H1 (cell line): ENCODE data around the gene COX14. TPM values are rescaled to one million over a fixed set of nuclear protein-coding genes. Genes with fewer than 3 reads are reported as not detected.

Experiments
- CTCF ChIA-PET: fragments of 300-600 bp; sonication (Branson Sonifier 250); formaldehyde crosslinking; loops from one replicate; lab custom pipeline; 2021; ENCODE audit not compliant: partially characterized antibody; lab: Charles Lee
- POLR2A ChIA-PET: fragments of 300-600 bp; sonication (Branson Sonifier 250); formaldehyde crosslinking; loops from one replicate; lab custom pipeline; 2021; ENCODE audit warnings: inconsistent platforms; ENCODE audit not compliant: partially characterized antibody; lab: Charles Lee
- DNase-seq, 2 experiments: peaks; one replicate each; pipeline versions ENCODE4 v3.0.0 to v3.0.0-alpha.2; 2010 to 2022; ENCODE audit warnings: low spot score in 2 of 2, low read depth in 1 of 2, mixed read lengths in 1 of 2
- FAIRE-seq: peaks from 2 replicates; lab custom pipeline; 2011; peaks lifted over from hg19 to GRCh38; lab: Jason Lieb, UNC
- H2AFZ ChIP-seq: 2 replicates; pipeline ENCODE4 v1.8.1; 2012; ENCODE audit warnings: low read length, inconsistent platforms
- H2AK5ac ChIP-seq: 2 replicates; pipeline ENCODE4 v1.6.1; 2013; ENCODE audit warnings: low read depth, low read length
- H2BK120ac ChIP-seq: replicated peaks from 2 replicates; pipeline ENCODE3; 2013; ENCODE audit warnings: low read depth, low read length, inconsistent platforms
- H2BK12ac ChIP-seq: 2 replicates; pipeline ENCODE4 v1.6.1; 2013; ENCODE audit warnings: low read depth, low read length
- H2BK15ac ChIP-seq: 2 replicates; pipeline ENCODE4 v1.6.1; 2013; ENCODE audit warnings: low read length
- H2BK20ac ChIP-seq: 2 replicates; pipeline ENCODE4 v1.6.1; 2013; ENCODE audit warnings: low read length
- H2BK5ac ChIP-seq: 2 replicates; pipeline ENCODE4 v1.6.1; 2013; ENCODE audit warnings: low read depth, low read length
- H3K14ac ChIP-seq: 2 replicates; pipeline ENCODE4 v1.6.1; 2013; ENCODE audit warnings: inconsistent platforms; ENCODE audit not compliant: insufficient read length
- H3K18ac ChIP-seq: 2 replicates; pipeline ENCODE4 v1.6.1; 2013; ENCODE audit warnings: low read length; ENCODE audit errors: extremely low read depth
- H3K23ac ChIP-seq: 2 replicates; pipeline ENCODE4 v1.6.1; 2013; ENCODE audit warnings: inconsistent platforms; ENCODE audit not compliant: insufficient read length
- H3K23me2 ChIP-seq: 2 replicates; pipeline ENCODE4 v1.6.1; 2013; ENCODE audit warnings: low read depth, low read length
- H3K27ac ChIP-seq: 2 replicates; pipeline ENCODE4 v1.6.1; 2011; ENCODE audit warnings: low read depth, low read length, inconsistent platforms
- H3K27me3 ChIP-seq, 4 experiments: replicated peaks in 1 of 4; 1 replicate in 1 of 4; 2 replicates in 3 of 4; pipeline versions ENCODE4 v1.6.1 to v1.8.1; 2011 to 2013; ENCODE audit warnings: low read length in 3 of 4, mild to moderate bottlenecking in 3 of 4, inconsistent platforms in 2 of 4, mixed read lengths in 2 of 4, moderate library complexity in 1 of 4; ENCODE audit not compliant: control insufficient read depth in 3 of 4, insufficient read depth in 3 of 4; ENCODE audit errors: extremely low read depth in 1 of 4
- H3K36me3 ChIP-seq, 4 experiments: 2 replicates each; pipeline versions ENCODE4 v1.6.1 to v1.8.1; 2011 to 2013; ENCODE audit warnings: mild to moderate bottlenecking in 4 of 4, low read length in 3 of 4, moderate library complexity in 2 of 4, control low read depth in 1 of 4, inconsistent platforms in 1 of 4; ENCODE audit not compliant: insufficient read depth in 4 of 4, control insufficient read depth in 2 of 4
- H3K4ac ChIP-seq: replicated peaks from 2 replicates; pipeline ENCODE3; 2013; ENCODE audit warnings: low read length, low read depth, mixed read lengths, inconsistent platforms; ENCODE audit not compliant: insufficient read length
- H3K4me1 ChIP-seq, 4 experiments: replicated peaks in 1 of 4; 1 replicate in 1 of 4; 2 replicates in 3 of 4; pipeline versions ENCODE4 v1.6.1 to v1.8.1; 2011 to 2013; ENCODE audit warnings: low read length in 3 of 4, inconsistent platforms in 2 of 4, mixed read lengths in 1 of 4; ENCODE audit not compliant: insufficient read depth in 4 of 4, control insufficient read depth in 3 of 4
- H3K4me2 ChIP-seq, 2 experiments: 2 replicates each; pipeline versions ENCODE4 v1.6.1 to v1.8.1; 2011 to 2013; ENCODE audit warnings: low read depth in 2 of 2, low read length in 2 of 2, control low read depth in 1 of 2, inconsistent platforms in 1 of 2, mild to moderate bottlenecking in 1 of 2; ENCODE audit not compliant: insufficient read depth in 1 of 2
- H3K4me3 ChIP-seq, 4 experiments: fragments of 200-600, 300-600 bp in 1 of 4; sonication (generic), shearing (Covaris generic), sonication (Bioruptor Twin) in 1 of 4; 2 replicates each; pipeline versions ENCODE4 v1.5.1 to v1.8.1; 2011 to 2016; ENCODE audit warnings: low read length in 4 of 4, low read depth in 3 of 4, control low read depth in 2 of 4, inconsistent platforms in 2 of 4, mild to moderate bottlenecking in 2 of 4, mixed read lengths in 1 of 4, moderate library complexity in 1 of 4; ENCODE audit not compliant: insufficient read depth in 2 of 4; ENCODE audit errors: extremely low read depth in 1 of 4
- H3K56ac ChIP-seq: replicated peaks from 2 replicates; pipeline ENCODE3; 2013; ENCODE audit warnings: low read depth, mild to moderate bottlenecking, mixed read lengths, low read length, inconsistent platforms; ENCODE audit not compliant: insufficient read length
- H3K79me1 ChIP-seq: 2 replicates; pipeline ENCODE4 v1.6.1; 2013; ENCODE audit warnings: low read depth, low read length, control low read depth
- H3K79me2 ChIP-seq, 2 experiments: 2 replicates each; pipeline versions ENCODE4 v1.6.1 to v1.8.1; 2012 to 2013; ENCODE audit warnings: low read length in 2 of 2, mild to moderate bottlenecking in 2 of 2, inconsistent platforms in 1 of 2; ENCODE audit not compliant: insufficient read depth in 2 of 2, control insufficient read depth in 1 of 2
- H3K9ac ChIP-seq, 4 experiments: replicated peaks in 1 of 4; 1 replicate in 1 of 4; 2 replicates in 3 of 4; pipeline versions ENCODE4 v1.6.1 to v1.8.1; 2011 to 2013; ENCODE audit warnings: low read depth in 3 of 4, low read length in 3 of 4, control low read depth in 2 of 4, mild to moderate bottlenecking in 2 of 4, moderate library complexity in 2 of 4, inconsistent platforms in 1 of 4; ENCODE audit errors: extremely low read depth in 1 of 4
- H3K9me3 ChIP-seq, 2 experiments: 2 replicates each; pipeline versions ENCODE4 v1.6.1 to v1.8.1; 2012 to 2013; ENCODE audit warnings: mild to moderate bottlenecking in 2 of 2, moderate library complexity in 2 of 2, control low read depth in 1 of 2, inconsistent platforms in 1 of 2, low read depth in 1 of 2, low read length in 1 of 2, mixed read lengths in 1 of 2; ENCODE audit not compliant: insufficient read depth in 2 of 2
- H4K20me1 ChIP-seq, 2 experiments: replicated peaks in 1 of 2; 2 replicates each; pipeline versions ENCODE3 to v1.8.1; 2011 to 2013; ENCODE audit warnings: inconsistent platforms in 2 of 2, low read length in 2 of 2, mild to moderate bottlenecking in 1 of 2; ENCODE audit not compliant: insufficient read depth in 2 of 2, control insufficient read depth in 1 of 2
- H4K5ac ChIP-seq: 2 replicates; pipeline ENCODE4 v1.6.1; 2013; ENCODE audit warnings: low read length, low read depth, mixed read lengths, inconsistent platforms; ENCODE audit not compliant: insufficient read length
- H4K8ac ChIP-seq: 2 replicates; pipeline ENCODE4 v1.8.0; 2013; ENCODE audit warnings: mild to moderate bottlenecking, moderate library complexity, low read length, inconsistent platforms; ENCODE audit not compliant: insufficient read depth; ENCODE audit errors: extremely low read depth
- H4K91ac ChIP-seq: replicated peaks from 2 replicates; pipeline ENCODE3; 2013; ENCODE audit warnings: low read length, mixed read lengths, inconsistent platforms; ENCODE audit not compliant: insufficient read length
- CHD1 ChIP-seq: IDR thresholded peaks from 2 replicates; pipeline ENCODE4 v1.6.1; 2012; ENCODE audit warnings: low read depth, low read length, improper control_type of control experiment
- CHD2 ChIP-seq: IDR thresholded peaks from 2 replicates; pipeline ENCODE4 v1.6.1; 2012; ENCODE audit warnings: low read length, improper control_type of control experiment
- CREB1 ChIP-seq: IDR thresholded peaks from 2 replicates; pipeline ENCODE4 v1.6.1; 2012; ENCODE audit warnings: inconsistent platforms
- MAFK ChIP-seq: IDR thresholded peaks from 2 replicates; pipeline ENCODE4 v1.6.1; 2012; ENCODE audit warnings: low read depth, mild to moderate bottlenecking, improper control_type of control experiment, low read length
- NRF1 ChIP-seq: IDR thresholded peaks from 2 replicates; pipeline ENCODE4 v1.6.1; 2011; ENCODE audit warnings: mild to moderate bottlenecking, low read depth, low read length, improper control_type of control experiment
- RBBP5 ChIP-seq: IDR thresholded peaks from 2 replicates; pipeline ENCODE4 v1.7.1; 2012; ENCODE audit warnings: low read depth, mild to moderate bottlenecking, inconsistent platforms, low read length, moderate library complexity, borderline replicate concordance
- SAP30 ChIP-seq: fragments of 300-600 bp; sonication (generic); IDR thresholded peaks from 2 replicates; pipeline ENCODE4 v1.7.1; 2012; ENCODE audit warnings: low read length, moderate library complexity, mild to moderate bottlenecking, inconsistent platforms; ENCODE audit not compliant: insufficient read depth, insufficient replicate concordance
- SIX5 ChIP-seq: IDR thresholded peaks from 2 replicates; pipeline ENCODE4 v1.6.1; 2011; ENCODE audit warnings: mild to moderate bottlenecking, low read depth, low read length
- YY1 ChIP-seq: IDR thresholded peaks from 2 replicates; pipeline ENCODE4 v1.6.1; 2011; ENCODE audit warnings: low read depth, mild to moderate bottlenecking, low read length
- WGBS, 2 experiments: shearing (Covaris generic) in 1 of 2; methylation state at CpG; one replicate each; pipeline versions ENCODE4 v1.1.6 to v1.1.7; 2013 to 2015; ENCODE audit warnings: low lambda C conversion rate in 2 of 2, mixed read lengths in 2 of 2, inconsistent platforms in 1 of 2, low coverage in 1 of 2, missing lambda C conversion rate in 1 of 2; ENCODE audit not compliant: insufficient replicate concordance in 2 of 2, insufficient coverage in 1 of 2, insufficient read length in 1 of 2; ENCODE audit errors: extremely low coverage in 1 of 2, missing lambda C conversion rate in 1 of 2; 5-methylcytosine and 5-hydroxymethylcytosine counted together
- long read RNA-seq, 2 experiments: library from RNA in 1 of 2; library from capped mRNA in 1 of 2; stranded (forward); transcript quantifications; one replicate each; pipeline ENCODE4 v2.0.0, GENCODE V29; 2021; ENCODE audit warnings: inconsistent platforms in 1 of 2
- polyA minus RNA-seq, 3 experiments: library from RNA; depleted of rRNA, polyadenylated mRNA; stranded (reverse); fragments of >200 nt; gene quantifications; 1 replicate in 2 of 3; 2 replicates in 1 of 3; pipeline ENCODE4 v1.2.3, GENCODE V29; 2011
- polyA plus RNA-seq, 7 experiments: library from polyadenylated mRNA; depleted of rRNA in 3 of 7; stranded (reverse) in 5 of 7; unstranded in 2 of 7; fragments of >200 nt in 5 of 7; fragments of 200-250 nt in 2 of 7; gene quantifications; 1 replicate in 5 of 7; 2 replicates in 1 of 7; 4 replicates in 1 of 7; pipeline versions ENCODE4 v1.2.1 to v1.2.3, GENCODE V29; 2011 to 2013; ENCODE audit warnings: missing spikeins in 2 of 7, mixed read lengths in 2 of 7
- total RNA-seq: library from RNA; stranded (reverse); fragmentation: NEBNext Ultra II Directional; extraction: Animal tissue kit (Norgen Biotek cat#: 25700); gene quantifications from 2 replicates; pipeline ENCODE4 v1.2.1, GENCODE V29; 2021

Gene COX14
- 38.5 and 40.1 TPM in 2 replicates for total RNA-seq
- 84.3 and 102 TPM in 2 replicates for polyA plus RNA-seq (2011; rRNA removed)
- 79.1 TPM for polyA plus RNA-seq (2011; cell fraction: cytosol; rRNA removed)
- polyA plus RNA-seq (2011; cell fraction: nucleus; rRNA removed), result 51.9 TPM
- polyA plus RNA-seq (2012, experiment 1 of 2), result 47.2 to 55.2 TPM (median 54.2 TPM) in 4 replicates
- 82.9 TPM for polyA plus RNA-seq (2012, experiment 2 of 2)
- polyA plus RNA-seq (2013, experiment 1 of 2), result 70.4 TPM
- polyA plus RNA-seq (2013, experiment 2 of 2), result 71.0 TPM
- 22.0 and 26.2 TPM in 2 replicates for polyA minus RNA-seq (2011; rRNA and poly(A)+ RNA removed)
- polyA minus RNA-seq (2011; cell fraction: cytosol; rRNA and poly(A)+ RNA removed), result 15.9 TPM
- polyA minus RNA-seq (2011; cell fraction: nucleus; rRNA and poly(A)+ RNA removed), result 20.6 TPM
- long read RNA-seq, experiment 1, transcript COX14-203 (2 exons, 739 nt), result major isoform, 32 of 46 reads
- long read RNA-seq, experiment 1, transcript COX14-202 (2 exons, 677 nt), result minor isoform, 8 of 46 reads
- long read RNA-seq, experiment 1, partial matches to known transcripts, result 3 of 46 reads
- long read RNA-seq, experiment 1, other reads (novel, unspliced or antisense), result 1 of 46 reads
- long read RNA-seq, experiment 2, partial matches to known transcripts, result 0 of 1 reads
- long read RNA-seq, experiment 2, other reads (novel, unspliced or antisense), result 0 of 1 reads

DNA sequence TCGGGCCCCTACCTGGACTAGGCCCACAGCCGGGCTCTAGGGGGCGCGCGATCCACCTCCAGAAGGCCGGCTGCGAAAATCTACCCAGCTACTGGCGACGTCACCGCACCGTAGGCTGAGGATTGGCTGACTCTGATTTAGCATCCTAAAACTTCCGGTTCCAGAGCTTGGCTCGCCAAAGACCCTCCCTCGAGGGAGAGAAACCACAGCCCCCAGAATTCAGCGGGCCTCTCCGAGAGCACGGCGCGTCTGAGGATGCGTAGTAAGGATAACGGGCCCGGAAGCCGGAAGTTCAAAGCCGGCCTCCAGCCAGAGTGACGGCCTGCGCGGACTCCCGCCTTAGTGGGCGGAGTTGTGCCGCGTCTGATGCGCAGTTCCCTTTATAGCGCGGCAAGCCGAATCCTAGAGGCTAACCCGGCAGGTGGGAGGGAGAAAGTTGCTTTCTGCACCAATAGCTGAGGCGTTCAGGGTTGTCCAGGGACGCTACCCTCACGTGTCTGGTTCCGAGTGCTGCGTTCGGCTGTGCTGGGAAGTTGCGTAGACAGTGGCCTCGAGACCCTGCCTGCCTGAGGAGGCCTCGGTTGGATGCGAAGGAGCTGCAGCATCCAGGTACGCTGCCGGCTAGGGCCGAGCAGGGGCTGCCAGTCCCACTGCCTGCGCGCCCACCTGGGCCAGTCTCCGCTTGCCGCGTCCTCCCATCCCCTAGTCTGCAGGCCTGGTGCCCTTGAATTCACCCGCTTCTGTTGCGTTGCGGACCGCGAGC lies at the start of gene COX14:
Gene COX14, plus strand, starts transcription at position 544 of the 763 bp plus-strand sequence. CDS start 7,808 bp downstream, outside the sequence.
- peak within 1 kb of the TSS; percentile 79 for H2AFZ ChIP-seq
- peak within 1 kb of the TSS; percentile 72; the same call in 1 of the 2 replicates for H2BK15ac ChIP-seq
- H2BK20ac ChIP-seq, result no peak within 1 kb of the TSS
- H3K27ac ChIP-seq, result peak within 1 kb of the TSS; percentile 74
- no peaks in the 10 kb centered on the region for H3K36me3 ChIP-seq
- peak within 1 kb of the TSS; percentile 76 for H4K91ac ChIP-seq
- peak within 1 kb of the TSS; percentile 71 to 89 for H3K4me2 ChIP-seq
- no peak within 1 kb of the TSS for H2AK5ac ChIP-seq
- DNase-seq (peak; percentile 99 to 100), FAIRE-seq (peak; percentile 73)
- H3K23ac ChIP-seq, result no peak within 1 kb of the TSS
- peaks cover 0 to 2% of the 10 kb centered on the region in 2 experiments for H4K20me1 ChIP-seq
- H2BK5ac ChIP-seq, result peak within 1 kb of the TSS; percentile 87
- peak within 1 kb of the TSS; percentile 67 to 96 (median 88) for H3K4me3 ChIP-seq
- WGBS, 2 experiments, result 1% methylated on average over 59 of the region's 59 CpGs; no CpG with 5 or more reads in 1 of the 2 experiments
- no peak within 1 kb of the TSS for H2BK120ac ChIP-seq
- H3K79me1 ChIP-seq, result no peaks in the 10 kb centered on the region; the same call in 1 of the 2 replicates
- peak within 1 kb of the TSS; percentile 68 for H3K18ac ChIP-seq
- H3K79me2 ChIP-seq, result peaks cover 0 to 13% of the 10 kb centered on the region in 2 experiments; a peak in 2 of 4 replicates
- CTCF ChIA-PET, result interaction anchor here (0.6 to 32.9 kb wide), 33 partner anchors 7 to 529 kb away, joined by 3 to 625 read pairs (median 4); partner anchors contain the start of genes CERS5, GPD1 and SMARCD1
- H3K27me3 ChIP-seq, result no peaks in the 10 kb centered on the region
- H3K9ac ChIP-seq, result peak within 1 kb of the TSS; percentile 51 to 88 (median 76)
- peaks cover 8% of the 10 kb centered on the region for H3K23me2 ChIP-seq
- peak within 1 kb of the TSS; percentile 81 for H3K4ac ChIP-seq
- H3K4me1 ChIP-seq, result peaks cover 10 to 15% (median 12%) of the 10 kb centered on the region in 4 experiments
- POLR2A ChIA-PET, result interaction anchor here (0.6 to 27.1 kb wide), 15 partner anchors 9 to 371 kb away, joined by 3 to 457 read pairs (median 6); partner anchors contain the start of genes CERS5, GPD1 and SMARCD1
- peak within 1 kb of the TSS; percentile 90 for H4K8ac ChIP-seq
- peak within 1 kb of the TSS; percentile 35 for H2BK12ac ChIP-seq
- no peaks in the 10 kb centered on the region for H3K9me3 ChIP-seq
- peak within 1 kb of the TSS; percentile 53 for H4K5ac ChIP-seq
- no peak within 1 kb of the TSS for H3K14ac ChIP-seq
- peak within 1 kb of the TSS; percentile 62 for H3K56ac ChIP-seq
- TF ChIP-seq NRF1 (peak; percentile 32; the same call in 1 of the 2 replicates), MAFK (no peak), YY1 (no peak), CREB1 (peak; percentile 97), SAP30 (no peak), RBBP5 (peak; percentile 83), CHD2 (0 out of 2 replicates have a peak, but pooled peaks have one; percentile 40), CHD1 (no peak), SIX5 (peak; percentile 68)
